Tibial nerve (tissue), 4 donors: Measurements from ENCODE around the gene RNF26. TPM values are rescaled to one million over a fixed set of nuclear protein-coding genes. Genes with fewer than 3 reads are reported as not detected.

Experiments
- DNase-seq, 2 donors: peaks; one replicate each; pipeline ENCODE4 v3.0.0-alpha.2; 2019; ENCODE audit warnings: low spot score in 2 of 2
- H3K27ac ChIP-seq, 4 donors: fragments of 200-600 bp; sonication (generic) in 3 of 4; one replicate each; pipeline ENCODE4 v1.5.1; 2017 to 2019; ENCODE audit warnings: mild to moderate bottlenecking in 1 of 4
- H3K27me3 ChIP-seq, 2 donors: fragments of 200-600 bp; sonication (generic) in 1 of 2; one replicate each; pipeline versions ENCODE4 v1.5.1 to v1.6.0; 2017 to 2019
- H3K36me3 ChIP-seq, 3 donors: fragments of 200-600 bp; sonication (generic); one replicate each; pipeline ENCODE4 v1.5.1; 2018 to 2019
- H3K4me1 ChIP-seq, 4 donors: fragments of 200-600 bp; sonication (generic) in 3 of 4; one replicate each; pipeline ENCODE4 v1.5.1; 2017 to 2019
- H3K4me3 ChIP-seq, 4 donors: fragments of 200-600 bp; sonication (generic) in 3 of 4; one replicate each; pipeline ENCODE4 v1.5.1; 2017 to 2019; ENCODE audit warnings: mild to moderate bottlenecking in 1 of 4, moderate library complexity in 1 of 4
- H3K9me3 ChIP-seq, 4 donors: fragments of 200-600 bp; sonication (generic) in 3 of 4; one replicate each; pipeline ENCODE4 v1.5.1; 2017 to 2019
- CTCF ChIP-seq, 5 experiments: fragments of 200-600 bp in 3 of 5; fragments of 450-650 bp in 2 of 5; sonication (generic) in 3 of 5; IDR thresholded peaks; one replicate each; pipeline ENCODE4 v1.5.1; 2016 to 2019; ENCODE audit warnings: antibody characterized with exemption in 5 of 5, mild to moderate bottlenecking in 3 of 5, moderate library complexity in 2 of 5
- EP300 ChIP-seq, 2 donors: sonication (generic); formaldehyde crosslinking; IDR thresholded peaks; one replicate each; pipeline ENCODE4 v1.6.1; 2017; ENCODE audit warnings: antibody characterized with exemption in 2 of 2, mild to moderate bottlenecking in 1 of 2
- POLR2A ChIP-seq, 2 donors: fragments of 450-650 bp; IDR thresholded peaks; one replicate each; pipeline ENCODE4 v1.6.1; 2017; ENCODE audit warnings: antibody characterized with exemption in 2 of 2, mild to moderate bottlenecking in 2 of 2, moderate library complexity in 2 of 2
- WGBS, 2 donors: methylation state at CpG; one replicate each; pipeline ENCODE4 v1.1.5; 2018; 5-methylcytosine and 5-hydroxymethylcytosine counted together
- total RNA-seq, 4 donors: library from RNA; depleted of rRNA; stranded (reverse); fragments of >200 nt; gene quantifications; one replicate each; pipeline ENCODE4 v1.1.0, GENCODE V29; 2016

RNF26 gene
- total RNA-seq, 4 donors from 2014 or later: 13.8 to 19.2 (median 15.9) TPM

- Histone ChIP-seq H3K27me3 (peaks cover 0 to 27% of the 10 kb centered on the region in 2 donors), H3K36me3 (peaks cover 0 to 27% (median 4%) of the 10 kb centered on the region in 3 donors), H3K4me3 (peak overlapping the region; percentile 60 to 71 (median 65)), H3K4me1 (peaks cover 0 to 68% (median 46%) of the 10 kb centered on the region in 4 donors), H3K9me3 (no peaks in the 10 kb centered on the region), H3K27ac (peak overlapping the region; percentile 87 to 96 (median 93))
- WGBS, 2 donors: 10 to 14% methylated on average over 19 to 24 of the region's 29 CpGs
- peak in 4 of 5 experiments; percentile 13 to 54 (median 31) for TF ChIP-seq CTCF (IDR thresholded peaks at IDR 0.05)
- peak in 1 of 2 donors; percentile 35 for TF ChIP-seq POLR2A (IDR thresholded peaks at IDR 0.05)
- TF ChIP-seq EP300 (IDR thresholded peaks at IDR 0.05): peak in 1 of 2 donors; percentile 72
- DNase-seq: no peak
These were observed 19.0 kb upstream of the RNF26 start for GRCh38 chr11:119315131-119316015.

DNA sequence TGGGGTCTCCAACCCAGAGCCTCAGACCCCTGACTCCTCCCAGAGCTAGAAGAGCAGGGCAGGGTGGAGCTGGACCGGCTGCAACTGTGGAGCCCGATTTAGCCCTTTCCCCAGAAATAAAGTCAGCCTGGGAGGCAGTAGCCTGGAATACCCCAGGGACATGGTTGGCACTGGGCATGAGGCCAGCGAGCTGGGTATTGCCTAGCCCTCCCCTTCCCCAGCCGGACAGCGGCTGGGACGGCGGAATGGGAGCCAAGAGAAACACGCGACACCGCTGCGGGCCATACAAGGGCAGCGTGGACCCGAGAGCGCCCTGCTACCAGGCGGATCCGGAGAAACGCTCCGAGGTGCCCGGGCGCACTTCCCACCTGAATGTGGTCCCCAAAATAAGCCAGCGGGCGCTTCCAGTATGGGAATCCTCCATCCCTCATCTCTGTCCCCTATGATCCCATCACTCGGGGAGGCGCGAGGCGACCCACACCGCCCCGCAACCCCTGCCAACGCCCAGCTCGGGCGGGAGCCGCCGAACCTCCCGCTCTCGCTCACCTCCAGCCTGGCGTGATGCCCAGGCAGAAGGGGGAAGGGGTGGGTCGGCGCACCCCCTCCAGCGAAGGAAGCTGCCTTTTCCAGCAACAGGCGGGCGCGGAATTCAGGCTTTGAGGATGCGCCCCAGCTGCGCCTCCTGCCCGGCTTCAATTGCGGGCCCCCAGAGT lies 18.2 kb upstream of the RNF26 start:
- peaks cover 0 to 31% of the 10 kb centered on the region in 2 donors for H3K27me3 ChIP-seq
- DNase-seq: no peak
- TF ChIP-seq CTCF (IDR thresholded peaks at IDR 0.05) (no peak), EP300 (IDR thresholded peaks at IDR 0.05) (no peak)
- H3K27ac ChIP-seq: peak overlapping the region; percentile 87 to 96 (median 93)
- H3K4me3 ChIP-seq: peak overlapping the region; percentile 60 to 71 (median 65)
- peaks cover 0 to 76% (median 51%) of the 10 kb centered on the region in 4 donors for H3K4me1 ChIP-seq
- no peaks in the 10 kb centered on the region for H3K9me3 ChIP-seq
- WGBS, 2 donors: 0 to 1% methylated on average over 9 to 29 of the region's 46 CpGs
- H3K36me3 ChIP-seq: peaks cover 0 to 19% (median under 1%) of the 10 kb centered on the region in 3 donors

- H3K27ac ChIP-seq: peak within 1 kb of the TSS; percentile 89 to 96 (median 93)
These were observed 17.4 kb upstream of the RNF26 start, which contains the start of gene MCAM for GRCh38 chr11:119316729-119317591. TSS of gene MCAM (minus strand) at chr11:119317130. CDS start at chr11:119317101, 29 bp downstream.

More at GRCh38 chr11:119316729-119317591, 17.4 kb upstream of the RNF26 start, which contains the start of gene MCAM:
- peak in 1 of 2 donors; percentile 81 for TF ChIP-seq EP300 (IDR thresholded peaks at IDR 0.05)
- peak in 1 of 2 donors; percentile 42 for TF ChIP-seq POLR2A (IDR thresholded peaks at IDR 0.05)
- TF ChIP-seq CTCF (IDR thresholded peaks at IDR 0.05): no peak
- 1 to 3% methylated on average over 20 to 26 of the region's 74 CpGs for WGBS, 2 donors
- DNase-seq: no peak
- peaks cover 0 to 84% (median 58%) of the 10 kb centered on the region in 4 donors for H3K4me1 ChIP-seq
- peaks cover 0 to 11% (median 0%) of the 10 kb centered on the region in 3 donors for H3K36me3 ChIP-seq
- H3K9me3 ChIP-seq: no peaks in the 10 kb centered on the region
- peaks cover 0 to 31% of the 10 kb centered on the region in 2 donors for H3K27me3 ChIP-seq
- H3K4me3 ChIP-seq: peak within 1 kb of the TSS; percentile 60 to 71 (median 65)
